GM19395 (cell line): ENCODE measurements around the gene TBC1D3B.
"Not testable (repeated sequence)": the region's sequence is repeated elsewhere in the genome, so short reads cannot be mapped to it uniquely, and the experiment has no call there.

Experiments used
- ATAC-seq: cut with Tn5 transposase; IDR thresholded peaks from one replicate; pipeline ENCODE4 v1.9.1; 2021; ENCODE audit warnings: mild to moderate bottlenecking, moderate library complexity; ENCODE audit not compliant: unreplicated experiment

Gene TBC1D3B

GRCh38 chr17:36131421-36131820 is 45.0 kb downstream of the TBC1D3B start:
- no peak for ATAC-seq

GRCh38 chr17:36130346-36130745 is 46.1 kb downstream of the TBC1D3B start:
- no peak for ATAC-seq

GRCh38 chr17:36129616-36130015 is 46.8 kb downstream of the TBC1D3B start:
- no peak for ATAC-seq

GRCh38 chr17:36128411-36128978 is 47.9 kb downstream of the TBC1D3B start:
- no peak for ATAC-seq

GRCh38 chr17:36127911-36128310 is 48.5 kb downstream of the TBC1D3B start:
- ATAC-seq = no peak

GRCh38 chr17:36127199-36127893 is 49.1 kb downstream of the TBC1D3B start:
- ATAC-seq = no peak

- ATAC-seq = no peak
Observed at GRCh38 chr17:36124879-36125824, 51.3 kb downstream of the TBC1D3B start.

- ATAC-seq = no peak
Observed at GRCh38 chr17:36123431-36123830, 53.0 kb downstream of the TBC1D3B start.

GRCh38 chr17:36121099-36121498 is 55.3 kb downstream of the TBC1D3B start:
- ATAC-seq = not testable (repeated sequence)

- ATAC-seq = no peak
Observed at GRCh38 chr17:36120221-36120620, 56.2 kb downstream of the TBC1D3B start.

GRCh38 chr17:36118477-36119353 is 57.7 kb downstream of the TBC1D3B start:
- no peak for ATAC-seq

GRCh38 chr17:36117505-36118382 is 58.7 kb downstream of the TBC1D3B start:
- ATAC-seq = no peak
